CD14-positive monocyte (primary cell): ENCODE measurements around the gene CDK4. TPM values are rescaled to one million over a fixed set of nuclear protein-coding genes. Genes with fewer than 3 reads are reported as not detected.

Experiments used
- DNase-seq, 3 donors: peaks; one replicate each; pipeline ENCODE4 v3.0.0-alpha.2; 2011 to 2022
- H2AFZ ChIP-seq: 2 replicates; pipeline ENCODE4 v1.6.0; 2012; ENCODE audit warnings: mild to moderate bottlenecking, low read depth, low read length, inconsistent platforms; ENCODE audit not compliant: insufficient read depth, poor library complexity, severe bottlenecking
- H3K27ac ChIP-seq, 2 donors: 1 replicate in 1 of 2; 2 replicates in 1 of 2; pipeline ENCODE4 v1.5.1; 2012 to 2013; ENCODE audit warnings: low read length in 2 of 2, control low read depth in 1 of 2, inconsistent platforms in 1 of 2, low read depth in 1 of 2, mild to moderate bottlenecking in 1 of 2
- H3K27me3 ChIP-seq, 2 donors: one replicate each; pipeline versions ENCODE4 v1.6.0 to v1.6.1; 2011 to 2013; ENCODE audit warnings: low read length in 2 of 2; ENCODE audit not compliant: control insufficient read depth in 2 of 2, insufficient read depth in 2 of 2
- H3K36me3 ChIP-seq, 2 donors: replicated peaks in 1 of 2; 1 replicate in 1 of 2; 2 replicates in 1 of 2; pipeline versions ENCODE4 v1.5.1 to v1.6.1; 2012 to 2013; ENCODE audit warnings: low read length in 2 of 2, control low read depth in 1 of 2, inconsistent platforms in 1 of 2, mild to moderate bottlenecking in 1 of 2; ENCODE audit not compliant: insufficient read depth in 2 of 2, control insufficient read depth in 1 of 2
- H3K4me1 ChIP-seq, 2 donors: 1 replicate in 1 of 2; 2 replicates in 1 of 2; pipeline versions ENCODE4 v1.5.1 to v1.6.1; 2012 to 2013; ENCODE audit warnings: low read length in 2 of 2, control low read depth in 1 of 2, inconsistent platforms in 1 of 2, mild to moderate bottlenecking in 1 of 2, moderate library complexity in 1 of 2; ENCODE audit not compliant: insufficient read depth in 2 of 2, control insufficient read depth in 1 of 2
- H3K4me2 ChIP-seq: replicated peaks from 2 replicates; pipeline ENCODE3; 2012; ENCODE audit warnings: low read length, moderate library complexity, mild to moderate bottlenecking; ENCODE audit not compliant: poor library complexity, severe bottlenecking; ENCODE audit errors: extremely low read depth
- H3K4me3 ChIP-seq, 3 experiments: fragments of 200-600 bp in 1 of 3; sonication (generic) in 1 of 3; replicated peaks in 1 of 3; 1 replicate in 2 of 3; 2 replicates in 1 of 3; pipeline ENCODE4 v1.5.1; 2011 to 2013; ENCODE audit warnings: low read length in 3 of 3, mild to moderate bottlenecking in 3 of 3, control low read depth in 2 of 3, low read depth in 2 of 3, inconsistent platforms in 1 of 3, moderate library complexity in 1 of 3
- H3K79me2 ChIP-seq: 2 replicates; pipeline ENCODE4 v1.6.0; 2012; ENCODE audit warnings: mild to moderate bottlenecking, control low read depth, inconsistent platforms, low read length, moderate library complexity; ENCODE audit not compliant: insufficient read depth
- H3K9ac ChIP-seq: 2 replicates; pipeline ENCODE4 v1.6.0; 2017; ENCODE audit warnings: low read length, mild to moderate bottlenecking; ENCODE audit not compliant: insufficient read depth, poor library complexity, severe bottlenecking
- H3K9me3 ChIP-seq, 2 donors: replicated peaks in 1 of 2; 1 replicate in 1 of 2; 2 replicates in 1 of 2; pipeline versions ENCODE4 v1.5.1 to v1.6.1; 2012 to 2013; ENCODE audit warnings: low read length in 2 of 2, control low read depth in 1 of 2; ENCODE audit not compliant: control insufficient read depth in 1 of 2, insufficient read depth in 1 of 2
- H4K20me1 ChIP-seq: 2 replicates; pipeline ENCODE4 v1.6.0; 2012; ENCODE audit warnings: mild to moderate bottlenecking, low read length, control low read depth, moderate library complexity; ENCODE audit not compliant: insufficient read depth
- H3K27ac Mint-ChIP-seq, 7 donors: one replicate each; pipeline ENCODE4 v1.8.0; 2020; ENCODE audit warnings: mild to moderate bottlenecking in 7 of 7, mixed read lengths in 7 of 7, moderate library complexity in 6 of 7, inconsistent platforms in 2 of 7
- H3K27me3 Mint-ChIP-seq, 3 donors: one replicate each; pipeline ENCODE4 v1.8.0; 2021 to 2022; ENCODE audit warnings: low read depth in 3 of 3, mild to moderate bottlenecking in 3 of 3, mixed read lengths in 3 of 3, moderate library complexity in 3 of 3, inconsistent platforms in 1 of 3
- H3K36me3 Mint-ChIP-seq, 2 donors: one replicate each; pipeline ENCODE4 v1.8.0; 2020; ENCODE audit warnings: mixed read lengths in 2 of 2, inconsistent platforms in 1 of 2, mild to moderate bottlenecking in 1 of 2
- H3K4me1 Mint-ChIP-seq: one replicate; pipeline ENCODE4 v1.8.0; 2020; ENCODE audit warnings: mild to moderate bottlenecking, mixed read lengths
- H3K4me3 Mint-ChIP-seq, 2 donors: one replicate each; pipeline ENCODE4 v1.8.0; 2020; ENCODE audit warnings: mild to moderate bottlenecking in 2 of 2, mixed read lengths in 2 of 2, moderate library complexity in 1 of 2
- H3K9me3 Mint-ChIP-seq, 7 donors: one replicate each; pipeline ENCODE4 v1.8.0; 2020 to 2022; ENCODE audit warnings: mixed read lengths in 7 of 7, mild to moderate bottlenecking in 6 of 7, moderate library complexity in 6 of 7, inconsistent platforms in 2 of 7
- WGBS: methylation state at CpG from one replicate; pipeline ENCODE4 v1.1.5; 2013; ENCODE audit warnings: missing lambda C conversion rate; ENCODE audit not compliant: insufficient coverage; 5-methylcytosine and 5-hydroxymethylcytosine counted together
- intact Hi-C, 2 donors: fragments of 100-400 bp; cut with micrococcal nuclease; formaldehyde crosslinking; loops; one replicate each; pipeline versions ENCODE4 v1.15.0 to v1.15.1; 2023
- polyA plus RNA-seq, 3 donors: library from polyadenylated mRNA; depleted of rRNA in 1 of 3; unstranded in 2 of 3; stranded (reverse) in 1 of 3; fragments of 300-500 nt in 2 of 3; fragments of >200 nt in 1 of 3; fragmentation: Illumina TruSeq in 2 of 3; gene quantifications; 1 replicate in 2 of 3; 2 replicates in 1 of 3; pipeline ENCODE4 v1.2.3, GENCODE V29; 2012 to 2021
- TF ChIP-seq, protein P1 (sequence below): fragments of 200-600 bp; IDR thresholded peaks from one replicate; pipeline ENCODE4 v1.8.0; 2022; ENCODE audit warnings: antibody characterized with exemption, mild to moderate bottlenecking

The CDK4 gene
- polyA plus RNA-seq, 3 donors: 26.2 to 38.4 (median 27.4) TPM

DNA sequence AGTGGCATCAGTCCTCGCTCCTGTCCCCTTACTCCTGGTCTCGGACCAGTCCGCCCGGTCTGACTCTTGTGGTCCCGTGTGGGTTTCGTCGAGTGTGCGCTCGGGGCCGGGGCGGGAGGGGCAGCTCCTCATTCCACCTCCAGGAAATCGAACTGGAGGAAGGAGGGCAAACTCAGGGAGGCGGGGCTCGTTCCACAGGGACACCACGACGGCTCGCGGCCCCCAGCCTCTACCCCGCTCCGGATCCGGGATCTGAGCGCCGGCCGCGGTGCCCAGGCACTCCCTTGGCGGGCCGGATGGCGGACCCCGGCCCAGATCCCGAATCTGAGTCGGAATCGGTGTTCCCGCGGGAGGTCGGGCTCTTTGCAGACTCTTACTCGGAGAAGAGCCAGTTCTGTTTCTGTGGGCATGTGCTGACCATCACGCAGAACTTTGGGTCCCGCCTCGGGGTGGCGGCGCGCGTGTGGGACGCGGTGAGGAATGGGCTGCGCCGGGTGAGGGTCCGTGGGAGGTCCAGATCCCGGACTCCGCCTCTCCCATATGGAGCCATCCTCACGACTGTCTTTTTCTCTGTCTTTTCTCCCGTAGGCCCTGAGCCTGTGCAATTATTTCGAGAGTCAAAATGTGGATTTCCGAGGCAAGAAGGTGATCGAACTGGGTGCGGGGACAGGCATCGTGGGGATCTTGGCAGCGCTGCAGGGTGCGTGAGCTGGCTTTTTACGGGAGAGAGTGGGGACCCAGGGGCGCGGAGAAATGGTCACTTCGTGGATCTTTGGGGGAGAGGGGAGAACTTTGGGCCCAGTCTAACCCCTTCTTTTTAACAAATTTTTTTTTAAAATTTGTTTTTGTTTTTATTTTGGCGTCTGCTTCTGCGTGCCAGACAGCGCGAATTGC is 20.6 kb upstream of the CDK4 start, which contains the start of gene EEF1AKMT3:
EEF1AKMT3 (plus strand) TSS at position 186 of the 894 bp plus-strand sequence; CDS start at position 297, 111 bp downstream.
- H3K36me3 ChIP-seq: peaks cover 0 to 6% of the 10 kb centered on the region in 2 donors
- H4K20me1 ChIP-seq: no peaks in the 10 kb centered on the region
- no peaks in the 10 kb centered on the region for H3K79me2 ChIP-seq
- H3K9ac ChIP-seq: peak within 1 kb of the TSS; percentile 69
- intact Hi-C loops: loop anchor here in 1 of 2 donors (5.0 kb wide), 1 partner anchor 75 kb away; the partner anchor contains the start of gene CTDSP2
- peak within 1 kb of the TSS; percentile 97 for H3K4me2 ChIP-seq
- H3K4me1 ChIP-seq: peaks cover 36 to 40% of the 10 kb centered on the region in 2 donors
- DNase-seq: peak in 2 of 3 donors; percentile 10 to 28
- no peaks in the 10 kb centered on the region for H3K9me3 ChIP-seq
- Mint-ChIP-seq H3K27ac (peak within 1 kb of the TSS; percentile 96 to 99 (median 98)), H3K4me3 (peak within 1 kb of the TSS; percentile 96 to 98), H3K27me3 (peaks cover 3 to 7% (median 6%) of the 10 kb centered on the region in 3 donors), H3K4me1 (peaks cover 37% of the 10 kb centered on the region), H3K36me3 (peaks cover 19 to 30% of the 10 kb centered on the region in 2 donors), H3K9me3 (peaks cover 0 to 6% (median 0%) of the 10 kb centered on the region in 7 donors)
- H3K4me3 ChIP-seq: peak within 1 kb of the TSS; percentile 77 to 98 (median 82)
- H3K27me3 ChIP-seq: peaks cover 0 to 5% of the 10 kb centered on the region in 2 donors
- 1% methylated on average over 53 of the region's 67 CpGs for WGBS
- H2AFZ ChIP-seq: peak within 1 kb of the TSS; percentile 99
- peak within 1 kb of the TSS; percentile 72 to 93 for H3K27ac ChIP-seq
- TF ChIP-seq, protein P1, sequence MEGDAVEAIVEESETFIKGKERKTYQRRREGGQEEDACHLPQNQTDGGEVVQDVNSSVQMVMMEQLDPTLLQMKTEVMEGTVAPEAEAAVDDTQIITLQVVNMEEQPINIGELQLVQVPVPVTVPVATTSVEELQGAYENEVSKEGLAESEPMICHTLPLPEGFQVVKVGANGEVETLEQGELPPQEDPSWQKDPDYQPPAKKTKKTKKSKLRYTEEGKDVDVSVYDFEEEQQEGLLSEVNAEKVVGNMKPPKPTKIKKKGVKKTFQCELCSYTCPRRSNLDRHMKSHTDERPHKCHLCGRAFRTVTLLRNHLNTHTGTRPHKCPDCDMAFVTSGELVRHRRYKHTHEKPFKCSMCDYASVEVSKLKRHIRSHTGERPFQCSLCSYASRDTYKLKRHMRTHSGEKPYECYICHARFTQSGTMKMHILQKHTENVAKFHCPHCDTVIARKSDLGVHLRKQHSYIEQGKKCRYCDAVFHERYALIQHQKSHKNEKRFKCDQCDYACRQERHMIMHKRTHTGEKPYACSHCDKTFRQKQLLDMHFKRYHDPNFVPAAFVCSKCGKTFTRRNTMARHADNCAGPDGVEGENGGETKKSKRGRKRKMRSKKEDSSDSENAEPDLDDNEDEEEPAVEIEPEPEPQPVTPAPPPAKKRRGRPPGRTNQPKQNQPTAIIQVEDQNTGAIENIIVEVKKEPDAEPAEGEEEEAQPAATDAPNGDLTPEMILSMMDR: no peak

DNA sequence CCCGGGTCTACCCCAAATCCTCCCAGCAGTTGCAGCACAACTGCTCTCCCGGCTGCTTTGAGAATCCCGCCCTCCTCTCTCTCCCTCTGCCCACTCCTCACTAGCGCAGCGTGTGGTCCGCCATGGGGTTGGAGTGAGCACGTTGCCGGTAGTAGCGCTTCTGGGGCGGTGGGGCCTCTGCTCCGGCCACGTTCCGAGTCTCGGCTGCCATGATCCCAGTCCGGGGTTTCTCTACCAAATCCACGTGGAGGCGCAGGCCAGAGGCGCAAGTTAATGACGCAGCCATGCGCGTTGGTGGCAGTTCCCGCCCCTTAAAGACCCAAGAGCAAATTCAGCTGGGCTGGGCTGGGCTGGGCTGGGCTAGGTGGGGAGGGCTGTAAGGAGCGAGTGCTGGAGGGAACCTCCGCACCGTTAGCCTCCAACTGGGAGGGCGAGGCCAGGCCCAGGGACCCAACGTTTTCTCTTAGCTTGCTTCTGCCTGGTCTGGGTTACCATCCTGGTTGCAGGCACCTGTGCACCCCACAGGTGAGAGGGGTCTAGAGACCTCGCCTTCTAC is 19.8 kb upstream of the CDK4 start, which contains the start of gene METTL1:
METTL1 (minus strand) TSS at position 233 of the 556 bp plus-strand sequence; CDS start at position 211, 22 bp downstream.
- Mint-ChIP-seq H3K4me1 (peaks cover 39% of the 10 kb centered on the region), H3K36me3 (peaks cover 19 to 26% of the 10 kb centered on the region in 2 donors), H3K4me3 (peak within 1 kb of the TSS; percentile 96 to 98), H3K9me3 (peaks cover 0 to 8% (median 0%) of the 10 kb centered on the region in 7 donors), H3K27ac (peak within 1 kb of the TSS; percentile 96 to 99 (median 98)), H3K27me3 (peaks cover 11 to 14% (median 13%) of the 10 kb centered on the region in 3 donors)
- no peaks in the 10 kb centered on the region for H3K79me2 ChIP-seq
- under 1% methylated on average over 27 of the region's 28 CpGs for WGBS
- peak within 1 kb of the TSS; percentile 77 to 98 (median 82) for H3K4me3 ChIP-seq
- intact Hi-C loops: loop anchor here in 1 of 2 donors (5.0 kb wide), 1 partner anchor 75 kb away; the partner anchor contains the start of gene CTDSP2
- H2AFZ ChIP-seq: peak within 1 kb of the TSS; percentile 99
- peak within 1 kb of the TSS; percentile 72 to 93 for H3K27ac ChIP-seq
- peaks cover 38 to 44% of the 10 kb centered on the region in 2 donors for H3K4me1 ChIP-seq
- peak within 1 kb of the TSS; percentile 97 for H3K4me2 ChIP-seq
- DNase-seq: peak; percentile 88 to 92 (median 91)
- H3K27me3 ChIP-seq: peaks cover 7 to 13% of the 10 kb centered on the region in 2 donors
- peak within 1 kb of the TSS; percentile 69 for H3K9ac ChIP-seq
- H3K36me3 ChIP-seq: peaks cover 0 to 6% of the 10 kb centered on the region in 2 donors
- H3K9me3 ChIP-seq: peaks cover 0 to 6% of the 10 kb centered on the region in 2 donors
- TF ChIP-seq, protein P1: no peak
- no peaks in the 10 kb centered on the region for H4K20me1 ChIP-seq
